ENCODE measurements around the gene ZFP69B.
"Not testable (repeated sequence)": the region's sequence is repeated elsewhere in the genome, so short reads cannot be mapped to it uniquely, and the experiment has no call there.

ZFP69B gene

DNA sequence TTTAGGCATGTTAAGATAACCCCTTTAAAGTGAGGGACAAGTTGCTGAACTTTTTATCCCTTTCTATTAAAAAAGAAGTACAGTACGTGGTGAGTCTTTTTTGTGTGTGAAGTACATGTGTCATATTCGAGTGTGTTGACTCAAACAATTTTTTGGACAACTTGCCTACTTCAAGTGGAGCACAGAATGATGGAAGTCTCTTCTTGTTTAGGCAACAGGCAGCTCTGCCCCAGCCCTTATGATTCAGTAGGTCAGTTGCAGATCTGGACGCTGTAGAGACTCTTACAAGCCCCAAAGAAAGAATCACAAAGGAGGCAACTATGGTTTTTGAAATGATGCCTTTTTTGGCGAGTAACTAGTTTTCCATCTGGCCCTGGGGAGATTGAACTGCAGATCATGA is 14.4 kb upstream of the ZFP69B start:
- no peak for DNase-seq (ENCODE audit: low read depth)

GRCh38 chr1:40438391-40439015 is 11.8 kb upstream of the ZFP69B start:
- no peak for DNase-seq (ENCODE audit: low read depth)

- DNase-seq (ENCODE audit: low read depth) = no peak
These were observed 11.0 kb upstream of the ZFP69B start for GRCh38 chr1:40439247-40439646.

DNA sequence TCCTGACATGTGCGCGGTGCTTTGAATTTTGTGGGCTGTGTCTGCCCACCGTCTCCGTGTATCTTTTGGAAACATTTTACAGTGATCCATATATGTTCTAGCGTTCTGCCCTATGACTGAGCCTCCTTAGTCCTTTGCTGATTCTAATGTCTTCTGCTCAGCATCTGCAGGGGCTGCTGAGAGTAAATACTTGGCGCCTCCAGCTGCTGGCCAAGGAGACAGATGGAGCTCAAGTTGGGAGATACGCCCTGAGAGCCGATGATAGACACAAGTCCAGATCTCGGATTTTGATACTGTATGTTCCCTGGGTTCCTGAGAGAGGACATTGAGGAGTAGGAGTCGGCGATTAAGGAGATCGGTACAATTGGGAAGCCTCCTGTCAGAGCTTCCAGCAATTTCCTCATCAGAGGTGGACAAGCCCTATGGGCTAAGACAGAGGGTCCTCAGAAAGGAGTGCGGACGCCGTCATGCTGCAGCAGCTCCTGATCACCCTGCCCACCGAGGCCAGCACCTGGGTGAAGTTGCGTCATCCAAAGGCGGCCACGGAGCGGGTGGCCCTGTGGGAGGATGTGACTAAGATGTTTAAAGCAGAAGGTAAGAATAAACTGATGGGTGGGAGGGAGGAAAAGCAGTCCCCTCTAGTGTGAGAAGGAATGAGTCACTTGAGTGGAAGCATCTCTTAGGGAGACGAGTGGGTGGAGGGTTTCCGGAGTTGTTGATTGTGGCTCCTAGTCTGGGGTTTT is 390 bp downstream of the ZFP69B start:
- DNase-seq (ENCODE audit: low read depth) = peak; percentile 74

GRCh38 chr1:40451238-40451585 is 936 bp downstream of the ZFP69B start:
- no peak for DNase-seq (ENCODE audit: low read depth)

DNA sequence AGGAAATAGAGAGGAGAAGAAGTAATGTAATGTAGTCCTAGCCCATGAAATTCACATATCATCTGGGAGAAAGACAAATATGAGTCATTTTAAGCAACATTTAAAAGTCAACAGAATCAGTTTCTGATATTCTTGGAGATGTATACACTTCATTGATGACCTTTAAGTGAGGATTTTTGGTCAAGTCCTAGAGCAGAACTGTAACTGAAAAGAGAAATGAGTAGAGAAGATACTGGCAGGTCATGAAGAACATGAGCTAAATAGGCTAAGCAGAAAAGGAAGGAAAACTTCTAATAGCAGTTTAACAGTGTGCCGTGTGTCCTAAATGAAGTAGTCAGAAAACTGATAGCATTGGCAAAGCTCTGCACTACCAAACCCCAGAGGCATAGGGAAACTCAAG is 4.6 kb downstream of the ZFP69B start:
- no peak for DNase-seq (ENCODE audit: low read depth)

- DNase-seq (ENCODE audit: low read depth) = no peak
These were observed 12.8 kb downstream of the ZFP69B start for GRCh38 chr1:40462956-40463590.

DNA sequence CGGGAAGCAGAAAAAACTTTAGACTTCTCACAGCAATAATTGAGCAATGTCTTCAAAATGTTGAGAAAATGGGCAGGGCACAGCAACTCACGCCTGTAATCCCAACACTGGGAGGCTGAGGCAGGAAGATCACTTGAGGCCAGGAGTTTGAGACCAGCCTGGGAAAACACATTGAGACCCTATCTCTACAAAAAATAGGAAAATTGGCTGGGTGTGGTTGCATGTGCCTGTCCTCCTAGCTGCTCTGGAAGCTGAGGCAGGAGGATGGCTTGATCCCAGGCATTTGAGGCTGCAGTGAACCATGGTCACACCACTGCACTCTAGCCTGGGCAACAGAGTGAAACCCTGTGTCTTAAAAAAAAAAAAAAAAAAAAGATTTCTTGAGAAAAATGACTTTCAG is 19.1 kb downstream of the ZFP69B start:
- DNase-seq (ENCODE audit: low read depth) = no peak

DNA sequence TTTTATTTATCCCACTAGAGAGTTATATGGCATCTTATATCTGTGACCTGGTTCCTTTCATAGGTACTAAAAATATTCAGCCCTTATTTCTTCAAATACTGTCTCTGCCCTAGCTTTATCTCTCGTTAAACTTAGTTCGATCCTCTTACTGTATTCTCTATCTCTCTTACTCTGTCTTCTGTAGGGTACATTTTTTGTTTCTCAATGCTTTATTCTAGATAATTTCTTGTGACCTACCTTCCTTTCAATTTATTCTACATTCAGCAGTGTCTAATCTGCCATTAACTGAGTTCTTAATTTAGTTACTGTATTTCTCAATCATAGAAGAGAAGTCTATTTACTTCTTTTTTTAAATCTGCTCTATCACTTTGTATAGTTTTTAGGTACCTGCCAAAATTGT is 25.0 kb downstream of the ZFP69B start:
- no peak for DNase-seq (ENCODE audit: low read depth)

DNA sequence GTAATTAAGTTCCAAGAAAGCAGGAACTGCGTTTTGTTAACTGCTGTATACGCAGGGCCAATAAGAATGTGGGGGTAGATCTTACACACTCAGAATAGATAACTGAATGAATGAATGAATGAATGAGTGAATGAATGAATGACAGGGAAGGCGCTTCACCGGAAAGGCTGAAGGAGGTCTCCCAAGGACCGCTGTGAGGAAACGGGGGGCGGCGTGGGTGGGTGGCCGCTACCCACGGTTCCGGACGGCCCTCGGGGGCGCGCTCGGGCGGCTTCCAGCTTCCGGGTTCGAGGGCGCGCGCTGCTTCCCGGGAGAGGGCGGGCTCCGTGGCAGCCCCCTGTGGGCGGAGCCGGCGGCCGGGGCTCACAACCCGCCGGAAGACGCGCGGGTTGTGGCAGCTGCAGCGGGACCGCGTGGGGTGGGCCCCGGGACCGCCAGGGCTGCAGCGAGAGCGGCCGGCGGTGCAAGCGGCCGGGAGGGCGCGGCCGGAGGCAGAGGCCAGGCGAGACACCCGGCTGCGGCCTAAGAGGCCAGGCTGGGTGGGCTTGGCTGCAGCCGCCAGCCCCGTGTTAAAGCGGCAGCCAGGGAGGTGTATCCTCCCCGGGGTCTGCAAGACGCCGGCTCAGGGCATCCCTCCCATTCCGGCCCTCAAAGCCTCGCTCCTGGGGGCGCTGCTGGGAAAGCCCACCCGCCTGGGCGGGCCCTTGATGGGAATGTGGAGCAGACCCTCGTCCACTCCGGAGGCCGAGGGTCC is 26.8 kb downstream of the ZFP69B start, which contains the start of gene ZFP69:
ZFP69 (plus strand) TSS at position 367 of the 754 bp plus-strand sequence. CDS start 2,072 bp downstream, outside the sequence.
- DNase-seq (ENCODE audit: low read depth) = peak; percentile 68

GRCh38 chr1:40477678-40478053 is 27.4 kb downstream of the ZFP69B start:
- DNase-seq (ENCODE audit: low read depth) = peak; percentile 5

DNA sequence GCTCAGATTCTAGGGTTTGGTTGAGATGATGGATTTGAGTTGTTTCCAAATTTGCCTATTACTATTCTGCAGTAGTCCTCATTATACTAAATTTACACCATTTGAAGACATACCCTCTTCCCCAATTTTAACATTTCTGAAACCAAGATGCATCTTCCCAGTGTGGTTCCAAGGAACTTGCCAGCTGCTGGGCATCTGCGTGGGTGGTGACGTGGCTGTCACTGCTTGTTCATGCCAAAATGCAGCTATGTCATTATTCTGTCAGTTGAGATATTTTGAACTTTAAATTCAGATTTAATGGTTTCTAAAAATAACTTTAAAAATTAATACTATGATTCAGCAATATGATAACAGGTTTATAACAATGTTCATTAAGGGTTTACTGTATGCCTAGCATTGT is 28.0 kb downstream of the ZFP69B start:
- DNase-seq (ENCODE audit: low read depth) = no peak

- no peak for DNase-seq (ENCODE audit: low read depth)
These were observed 28.9 kb downstream of the ZFP69B start for GRCh38 chr1:40479156-40479555.

DNA sequence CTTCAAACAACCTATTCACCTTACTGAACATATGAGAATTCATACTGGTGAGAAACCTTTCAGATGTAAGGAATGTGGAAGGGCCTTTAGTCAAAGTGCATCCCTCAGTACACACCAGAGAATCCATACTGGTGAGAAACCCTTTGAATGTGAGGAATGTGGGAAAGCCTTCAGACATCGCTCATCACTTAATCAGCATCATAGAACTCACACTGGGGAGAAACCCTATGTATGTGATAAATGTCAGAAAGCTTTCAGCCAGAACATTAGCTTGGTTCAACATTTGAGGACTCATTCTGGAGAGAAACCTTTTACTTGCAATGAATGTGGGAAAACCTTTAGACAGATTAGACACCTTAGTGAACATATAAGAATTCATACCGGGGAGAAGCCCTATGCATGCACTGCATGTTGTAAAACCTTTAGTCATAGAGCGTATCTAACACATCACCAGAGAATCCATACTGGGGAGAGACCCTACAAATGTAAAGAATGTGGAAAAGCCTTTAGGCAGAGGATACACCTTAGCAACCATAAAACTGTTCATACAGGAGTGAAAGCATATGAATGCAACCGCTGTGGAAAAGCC is 45.1 kb downstream of the ZFP69B start:
- no peak for DNase-seq (ENCODE audit: low read depth)

DNA sequence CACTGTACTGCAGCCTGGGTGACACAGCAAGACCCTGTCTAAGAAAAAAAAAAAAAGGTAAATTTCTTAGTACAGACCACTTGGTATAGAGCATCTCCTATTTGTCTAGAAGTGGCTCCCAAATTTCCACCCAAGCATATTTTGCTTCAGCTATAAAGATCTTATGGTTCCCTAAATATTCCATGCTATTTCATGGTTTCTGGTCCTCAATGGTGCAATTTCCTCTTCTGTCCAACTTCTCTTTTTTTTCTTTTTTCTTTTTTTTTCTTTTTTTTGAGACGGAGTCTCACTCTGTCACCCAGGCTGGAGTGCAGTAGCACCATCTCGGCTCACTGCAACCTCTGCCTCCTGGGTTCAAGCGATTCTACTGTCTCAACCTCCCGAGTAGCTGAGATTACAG is 52.4 kb downstream of the ZFP69B start:
- not testable (repeated sequence) for DNase-seq (ENCODE audit: low read depth)

DNA sequence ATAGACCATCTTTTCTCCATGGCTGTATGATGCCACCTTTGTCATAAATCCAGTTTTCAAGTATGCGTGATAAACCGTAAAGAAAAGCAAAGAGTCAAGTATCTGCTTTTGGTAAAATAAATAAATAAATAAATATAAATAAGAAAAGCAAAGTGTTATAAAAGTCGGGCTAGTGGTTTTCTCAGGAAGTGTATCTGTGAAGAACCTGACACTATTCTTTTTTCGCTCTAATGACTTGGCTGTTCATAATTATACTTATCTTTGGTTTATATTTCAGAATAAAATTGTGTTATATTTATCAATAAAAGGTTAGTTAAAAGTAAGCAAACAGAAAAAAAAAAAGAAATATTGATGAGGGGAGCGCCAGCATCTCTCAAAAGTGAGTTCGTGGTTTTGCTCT is 57.7 kb downstream of the ZFP69B start:
- DNase-seq (ENCODE audit: low read depth) = no peak

GRCh38 chr1:40508375-40509341 is 58.4 kb downstream of the ZFP69B start, which contains the start of gene EXO5:
EXO5 (plus strand) TSS chr1:40508767; CDS start chr1:40514545, 5,778 bp downstream.
- DNase-seq (ENCODE audit: low read depth) = peak; percentile 86

All from activated T-cell treated with anti-CD3 and anti-CD28 coated beads for 48 hours (primary cell).